Astrocyte of the spinal cord (primary cell): Measurements from ENCODE around the gene MCOLN2.
A peak's percentile ranks its signal among the peaks of the same experiment; 100 is the strongest.

ENCODE experiments used
- DNase-seq: peaks from one replicate; pipeline ENCODE4 v3.0.0; 2011; ENCODE audit warnings: low read depth, low spot score
- H3K4me3 ChIP-seq: 2 replicates; pipeline ENCODE4 v1.5.1; 2011; ENCODE audit warnings: low read depth, mild to moderate bottlenecking, low read length, moderate library complexity
- in situ Hi-C: cut with HindIII; loops from 2 replicates; pipeline ENCODE4 v1.10.0; 2017; ENCODE audit warnings: low sequenced_read_pairs
- TF ChIP-seq, protein P1 (sequence below): IDR thresholded peaks from 2 replicates; pipeline ENCODE4 v1.5.1; 2012; ENCODE audit warnings: low read depth, mild to moderate bottlenecking, low read length, inconsistent platforms

MCOLN2 gene

DNA sequence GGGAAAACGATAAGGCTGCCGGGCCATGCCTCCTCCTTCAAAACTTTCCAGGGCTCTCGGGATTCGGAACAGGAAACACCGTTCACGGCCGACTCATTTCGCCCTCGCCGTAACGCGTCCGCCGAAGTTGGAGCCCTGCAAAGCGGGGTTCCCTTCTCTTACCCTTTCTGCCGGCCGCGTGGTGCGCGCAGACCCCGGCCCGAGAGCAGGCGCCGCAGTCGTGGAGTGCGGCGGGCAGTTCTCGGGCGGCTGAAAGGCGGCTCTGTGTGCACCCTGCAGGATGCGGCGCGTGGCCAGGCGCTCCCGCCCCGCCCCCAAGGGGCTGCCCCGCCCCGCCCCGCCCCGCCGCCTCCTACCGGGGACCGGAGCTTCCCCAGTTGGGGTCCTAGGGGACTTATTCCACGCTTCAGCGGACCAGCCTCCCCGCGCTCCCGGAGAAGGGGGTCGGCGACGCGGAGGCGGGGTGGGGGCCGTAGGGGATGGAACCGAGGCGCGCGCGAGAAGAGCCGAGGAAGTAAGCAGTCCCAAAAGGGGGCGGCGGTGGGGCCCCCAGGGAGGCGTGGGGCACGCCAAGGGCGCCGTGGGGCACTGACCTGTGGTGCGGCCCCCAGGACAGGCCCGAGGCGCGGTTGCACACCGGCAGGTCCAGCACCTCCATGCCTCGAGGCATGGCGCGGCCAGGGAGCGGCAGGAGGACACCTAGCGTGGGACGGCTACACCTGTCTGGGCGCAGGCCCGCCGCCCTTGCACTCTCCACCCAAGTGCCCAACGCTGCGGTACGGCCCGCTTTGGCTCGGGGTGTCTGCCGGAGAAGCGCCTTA lies at the start of gene MCOLN2:
TSS of gene MCOLN2 (minus strand) at position 268 of the 821 bp plus-strand sequence. CDS start at position 27, 241 bp downstream.
- TF ChIP-seq, protein P1, sequence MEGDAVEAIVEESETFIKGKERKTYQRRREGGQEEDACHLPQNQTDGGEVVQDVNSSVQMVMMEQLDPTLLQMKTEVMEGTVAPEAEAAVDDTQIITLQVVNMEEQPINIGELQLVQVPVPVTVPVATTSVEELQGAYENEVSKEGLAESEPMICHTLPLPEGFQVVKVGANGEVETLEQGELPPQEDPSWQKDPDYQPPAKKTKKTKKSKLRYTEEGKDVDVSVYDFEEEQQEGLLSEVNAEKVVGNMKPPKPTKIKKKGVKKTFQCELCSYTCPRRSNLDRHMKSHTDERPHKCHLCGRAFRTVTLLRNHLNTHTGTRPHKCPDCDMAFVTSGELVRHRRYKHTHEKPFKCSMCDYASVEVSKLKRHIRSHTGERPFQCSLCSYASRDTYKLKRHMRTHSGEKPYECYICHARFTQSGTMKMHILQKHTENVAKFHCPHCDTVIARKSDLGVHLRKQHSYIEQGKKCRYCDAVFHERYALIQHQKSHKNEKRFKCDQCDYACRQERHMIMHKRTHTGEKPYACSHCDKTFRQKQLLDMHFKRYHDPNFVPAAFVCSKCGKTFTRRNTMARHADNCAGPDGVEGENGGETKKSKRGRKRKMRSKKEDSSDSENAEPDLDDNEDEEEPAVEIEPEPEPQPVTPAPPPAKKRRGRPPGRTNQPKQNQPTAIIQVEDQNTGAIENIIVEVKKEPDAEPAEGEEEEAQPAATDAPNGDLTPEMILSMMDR, result no peak
- no peak for DNase-seq
- in situ Hi-C loops, result no loop called here
- H3K4me3 ChIP-seq, result peak within 1 kb of the TSS; percentile 34

DNA sequence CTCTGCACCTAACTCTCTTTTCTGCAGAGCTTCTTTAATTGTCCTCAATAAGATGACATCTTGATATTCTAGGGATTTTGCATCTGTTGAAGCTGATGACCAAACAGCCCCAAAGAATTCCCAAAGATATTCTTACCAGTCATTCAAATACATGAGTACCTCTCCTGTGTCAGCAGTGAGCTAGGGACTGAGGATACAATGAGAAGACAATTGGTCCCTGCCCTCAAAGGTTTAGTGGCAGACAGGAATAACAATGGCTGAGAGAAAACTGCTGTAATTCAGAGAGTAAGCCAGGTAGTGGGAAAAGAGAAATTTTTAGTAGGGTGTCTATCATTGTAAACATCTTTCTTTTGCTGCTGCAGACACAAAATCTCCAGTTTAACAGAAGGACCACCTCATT lies 45.5 kb upstream of the MCOLN2 start:
- H3K4me3 ChIP-seq, result no peak overlapping the region
- in situ Hi-C loops, result no loop called here
- TF ChIP-seq, protein P1, result no peak
- DNase-seq, result no peak

DNA sequence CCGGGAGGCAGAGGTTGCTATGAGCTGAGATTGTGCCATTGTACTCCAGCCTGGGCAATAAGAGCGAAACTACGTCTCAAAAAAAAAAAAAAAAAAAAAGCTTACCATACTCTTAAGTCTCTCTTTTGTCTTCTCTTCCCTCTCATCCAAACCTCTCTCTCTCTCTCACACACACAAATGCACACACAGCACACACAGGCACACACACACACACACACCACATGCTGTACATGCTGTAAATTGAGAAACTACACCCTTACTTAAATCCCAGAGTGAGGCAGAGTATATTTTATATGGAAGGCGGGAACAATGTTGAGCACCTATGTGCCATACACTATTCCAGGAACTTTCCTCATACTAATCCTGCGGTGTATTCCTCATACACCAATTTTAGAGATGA lies 44.9 kb upstream of the MCOLN2 start:
- in situ Hi-C loops, result no loop called here
- TF ChIP-seq, protein P1, result no peak
- no peak for DNase-seq
- H3K4me3 ChIP-seq, result no peak overlapping the region

DNA sequence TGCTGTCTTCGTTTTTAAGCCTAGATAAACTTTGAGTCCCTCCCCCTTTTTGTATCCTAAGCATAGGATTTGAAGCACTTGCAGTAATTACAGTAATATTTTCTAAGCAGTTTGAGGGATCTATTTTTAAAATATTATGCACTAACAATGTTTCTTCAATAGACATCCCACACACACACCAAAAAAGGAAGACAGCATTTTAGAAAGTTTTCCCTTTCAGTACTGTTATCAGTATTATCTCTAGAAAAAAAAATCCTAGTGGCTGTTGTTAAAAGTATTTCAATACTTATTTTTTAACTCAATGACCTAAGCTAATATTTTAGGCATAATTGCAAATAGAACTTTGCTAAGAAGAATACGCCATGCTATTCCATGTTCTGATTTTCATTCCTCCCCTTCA lies 36.3 kb upstream of the MCOLN2 start:
- TF ChIP-seq, protein P1, result no peak
- in situ Hi-C loops, result no loop called here
- DNase-seq, result no peak
- H3K4me3 ChIP-seq, result no peak overlapping the region

DNA sequence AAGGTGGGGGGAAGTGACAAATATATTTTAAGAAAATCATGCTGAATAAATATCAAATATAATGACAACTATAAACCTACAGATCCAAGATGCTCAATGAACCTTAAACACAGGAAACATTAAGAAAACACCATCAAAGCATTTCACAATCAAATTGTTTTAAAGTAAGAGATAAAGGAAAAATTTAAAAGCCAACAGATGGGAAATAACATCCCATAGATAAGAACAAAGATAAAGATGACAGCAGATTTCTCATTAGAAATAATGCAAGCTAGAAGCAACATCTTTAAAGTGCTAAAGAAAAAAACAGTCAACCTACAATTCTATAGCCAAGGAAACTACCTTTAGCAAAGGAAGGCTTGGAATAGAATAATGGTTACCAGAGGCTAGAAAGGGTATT lies 33.6 kb upstream of the MCOLN2 start:
- DNase-seq, result no peak
- TF ChIP-seq, protein P1, result no peak
- no peak overlapping the region for H3K4me3 ChIP-seq
- in situ Hi-C loops, result no loop called here

DNA sequence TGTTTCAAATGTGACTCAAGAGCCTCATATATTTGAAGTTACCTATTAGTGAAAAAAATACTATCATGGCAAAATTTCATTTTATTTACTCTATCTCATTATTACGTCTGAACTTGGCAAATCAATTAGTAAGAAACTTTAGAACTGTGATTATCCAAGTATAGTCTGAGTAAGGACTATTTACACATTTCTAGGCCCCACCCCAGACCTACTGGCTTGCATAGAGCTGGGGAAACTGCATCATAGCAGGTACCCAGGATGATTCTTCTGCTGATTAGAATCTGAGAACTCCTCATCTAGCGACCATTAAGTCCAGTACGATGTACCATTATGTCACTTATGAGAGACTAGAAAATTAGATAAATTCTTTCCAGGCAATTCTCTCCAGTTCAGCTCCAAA lies 31.2 kb upstream of the MCOLN2 start:
- in situ Hi-C loops, result no loop called here
- TF ChIP-seq, protein P1, result no peak
- no peak overlapping the region for H3K4me3 ChIP-seq
- DNase-seq, result no peak
